ENCODE measurements around the gene REXO1.
"Not testable (repeated sequence)": the region's sequence is repeated elsewhere in the genome, so short reads cannot be mapped to it uniquely, and the experiment has no call there.

The REXO1 gene

GRCh38 chr19:1876496-1877279, 28.4 kb upstream of the REXO1 start:
- DNase-seq, result not testable (repeated sequence)

- peak; percentile 85 to 86 for DNase-seq
Observed at GRCh38 chr19:1875646-1876495, 27.6 kb upstream of the REXO1 start.

- not testable (repeated sequence) for DNase-seq
Observed at GRCh38 chr19:1875265-1875645, 27.0 kb upstream of the REXO1 start.

- peak in 1 of 2 donors; percentile 65 for DNase-seq
Observed at GRCh38 chr19:1874554-1875185, 26.4 kb upstream of the REXO1 start.

- DNase-seq, result no peak
Observed at GRCh38 chr19:1873524-1874473, 25.5 kb upstream of the REXO1 start.

GRCh38 chr19:1872807-1873523, 24.7 kb upstream of the REXO1 start:
- DNase-seq, result no peak

- DNase-seq, result no peak
Observed at GRCh38 chr19:1871630-1872029, 23.3 kb upstream of the REXO1 start.

GRCh38 chr19:1871140-1871597, 22.9 kb upstream of the REXO1 start:
- no peak for DNase-seq

- DNase-seq, result no peak
Observed at GRCh38 chr19:1868971-1869370, 20.7 kb upstream of the REXO1 start.

- DNase-seq, result no peak
Observed at GRCh38 chr19:1867349-1867724, 19.1 kb upstream of the REXO1 start.

- no peak for DNase-seq
Observed at GRCh38 chr19:1866693-1867348, 18.5 kb upstream of the REXO1 start.

- no peak for DNase-seq
Observed at GRCh38 chr19:1865172-1866010, 17.1 kb upstream of the REXO1 start.

- peak; percentile 69 to 74 for DNase-seq
Observed at GRCh38 chr19:1864480-1865171, 16.3 kb upstream of the REXO1 start.

- peak; percentile 90 to 93 for DNase-seq
Observed at GRCh38 chr19:1863638-1864479, 15.6 kb upstream of the REXO1 start.

- DNase-seq, result no peak
Observed at GRCh38 chr19:1863328-1863637, 15.0 kb upstream of the REXO1 start, which contains the start of gene KLF16. Gene KLF16, minus strand, starts transcription at chr19:1863579. Its CDS starts 82 bp downstream, at chr19:1863497.

- DNase-seq, result peak; percentile 51 to 65
Observed at GRCh38 chr19:1862424-1863327, 14.4 kb upstream of the REXO1 start.

- DNase-seq, result no peak
Observed at GRCh38 chr19:1862068-1862423, 13.8 kb upstream of the REXO1 start.

All from CD4-positive, alpha-beta T cell treated with Interleukin-4 for 1 hour (primary cell).